HepG2 (cell line): ENCODE measurements around the gene KRTAP10-11.

ENCODE experiments used
- ERF ChIP-seq: IDR thresholded peaks from 2 replicates; pipeline ENCODE4 v1.6.1; 2018; ENCODE audit warnings: missing biosample characterization, missing genetic modification reagents
- ESRRA ChIP-seq: sonication (generic); formaldehyde crosslinking; IDR thresholded peaks from 2 replicates; pipeline ENCODE4 v1.5.1; 2020; ENCODE audit warnings: mild to moderate bottlenecking, low read depth, missing genetic modification reagents
- FOXA1 ChIP-seq, 2 experiments: fragments of 450-650 bp in 1 of 2; sonication (generic) in 1 of 2; formaldehyde crosslinking in 1 of 2; IDR thresholded peaks; 2 replicates each; pipeline versions ENCODE4 v1.4.0 to v1.6.1; 2016 to 2020; ENCODE audit warnings: missing genetic modification reagents in 1 of 2
- NFRKB ChIP-seq: fragments of 450-650 bp; IDR thresholded peaks from 2 replicates; pipeline ENCODE4 v1.6.1; 2017
- POLR2AphosphoS5 ChIP-seq: IDR thresholded peaks from 2 replicates; pipeline ENCODE4 v1.6.1; 2012; ENCODE audit warnings: low read depth, low read length
- TAF1 ChIP-seq: sonication (generic); formaldehyde crosslinking; IDR thresholded peaks from 2 replicates; pipeline ENCODE4 v1.4.0; 2020; ENCODE audit warnings: missing genetic modification reagents
- TF ChIP-seq, protein P1 (sequence below): sonication (generic); formaldehyde crosslinking; IDR thresholded peaks from 2 replicates; pipeline ENCODE4 v1.5.0; 2020; ENCODE audit warnings: mild to moderate bottlenecking, missing genetic modification reagents, moderate library complexity

GRCh38 chr21:44613386-44614155, 32.6 kb upstream of the KRTAP10-11 start:
- no peak for TF ChIP-seq TAF1 (CRISPR knock-in tag)
- TF ChIP-seq FOXA1 (IDR thresholded peaks at IDR 0.05), result no peak
- no peak for TF ChIP-seq FOXA1 (CRISPR knock-in tag; IDR thresholded peaks at IDR 0.05)
- TF ChIP-seq, protein P1, sequence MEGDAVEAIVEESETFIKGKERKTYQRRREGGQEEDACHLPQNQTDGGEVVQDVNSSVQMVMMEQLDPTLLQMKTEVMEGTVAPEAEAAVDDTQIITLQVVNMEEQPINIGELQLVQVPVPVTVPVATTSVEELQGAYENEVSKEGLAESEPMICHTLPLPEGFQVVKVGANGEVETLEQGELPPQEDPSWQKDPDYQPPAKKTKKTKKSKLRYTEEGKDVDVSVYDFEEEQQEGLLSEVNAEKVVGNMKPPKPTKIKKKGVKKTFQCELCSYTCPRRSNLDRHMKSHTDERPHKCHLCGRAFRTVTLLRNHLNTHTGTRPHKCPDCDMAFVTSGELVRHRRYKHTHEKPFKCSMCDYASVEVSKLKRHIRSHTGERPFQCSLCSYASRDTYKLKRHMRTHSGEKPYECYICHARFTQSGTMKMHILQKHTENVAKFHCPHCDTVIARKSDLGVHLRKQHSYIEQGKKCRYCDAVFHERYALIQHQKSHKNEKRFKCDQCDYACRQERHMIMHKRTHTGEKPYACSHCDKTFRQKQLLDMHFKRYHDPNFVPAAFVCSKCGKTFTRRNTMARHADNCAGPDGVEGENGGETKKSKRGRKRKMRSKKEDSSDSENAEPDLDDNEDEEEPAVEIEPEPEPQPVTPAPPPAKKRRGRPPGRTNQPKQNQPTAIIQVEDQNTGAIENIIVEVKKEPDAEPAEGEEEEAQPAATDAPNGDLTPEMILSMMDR (CRISPR knock-in tag), result no peak
- TF ChIP-seq POLR2AphosphoS5, result no peak
- TF ChIP-seq ERF (CRISPR knock-in tag), result no peak
- no peak for TF ChIP-seq ESRRA
- no peak for TF ChIP-seq NFRKB
